Neutrophil (primary cell): ENCODE measurements around the gene QKI.

Experiments
- H3K27ac ChIP-seq: fragments of 200-600 bp; sonication (generic); 2 replicates; pipeline ENCODE4 v1.5.1; 2016; ENCODE audit warnings: mild to moderate bottlenecking, moderate library complexity
- H3K27me3 ChIP-seq: fragments of 200-600 bp; sonication (generic); 2 replicates; pipeline ENCODE4 v1.6.0; 2016; ENCODE audit warnings: mild to moderate bottlenecking
- H3K36me3 ChIP-seq: fragments of 200-600 bp; sonication (generic); 2 replicates; pipeline ENCODE4 v1.5.1; 2017
- H3K4me1 ChIP-seq, 2 experiments: fragments of 200-600 bp in 1 of 2; sonication (generic) in 1 of 2; 1 replicate in 1 of 2; 2 replicates in 1 of 2; pipeline versions ENCODE4 v1.5.1 to v1.6.1; 2013 to 2016; ENCODE audit warnings: low read depth in 1 of 2, low read length in 1 of 2, mild to moderate bottlenecking in 1 of 2, moderate library complexity in 1 of 2; ENCODE audit not compliant: control insufficient read depth in 1 of 2, insufficient read depth in 1 of 2
- H3K4me3 ChIP-seq, 2 experiments: fragments of 200-600 bp in 1 of 2; sonication (generic) in 1 of 2; 1 replicate in 1 of 2; 2 replicates in 1 of 2; pipeline ENCODE4 v1.5.1; 2013 to 2016; ENCODE audit warnings: low read depth in 1 of 2, low read length in 1 of 2, mild to moderate bottlenecking in 1 of 2, moderate library complexity in 1 of 2
- H3K9me3 ChIP-seq: fragments of 200-600 bp; sonication (generic); 2 replicates; pipeline ENCODE4 v1.5.1; 2016
- CTCF ChIP-seq: fragments of 200-600 bp; sonication (generic); IDR thresholded peaks from 2 replicates; pipeline ENCODE4 v1.5.1; 2016; ENCODE audit warnings: antibody characterized with exemption

Gene QKI

GRCh38 chr6:163627274-163628062, 212.9 kb downstream of the QKI start:
- no peak for TF ChIP-seq CTCF

More at GRCh38 chr6:163627274-163628062, 212.9 kb downstream of the QKI start:
- no peaks in the 10 kb centered on the region for H3K4me1 ChIP-seq
- no peak overlapping the region for H3K4me3 ChIP-seq
- no peaks in the 10 kb centered on the region for H3K36me3 ChIP-seq
- peaks cover 35% of the 10 kb centered on the region for H3K27me3 ChIP-seq
- H3K9me3 ChIP-seq: no peaks in the 10 kb centered on the region
- no peak overlapping the region for H3K27ac ChIP-seq
